ENCODE data around the gene NOX4.
"Not testable (repeated sequence)": the region's sequence is repeated elsewhere in the genome, so short reads cannot be mapped to it uniquely, and the experiment has no call there.

The NOX4 gene

GRCh38 chr11:89381094-89381493 is 110.1 kb downstream of the NOX4 start:
- Mint-ChIP-seq H3K9me3 (no peaks in the 10 kb centered on the region), H3K4me1 (ENCODE audit: low read depth) (peaks cover 2% of the 10 kb centered on the region)

GRCh38 chr11:89379976-89380771 is 111.0 kb downstream of the NOX4 start:
- not testable (repeated sequence) for H3K36me3 Mint-ChIP-seq (ENCODE audit: low read depth); H3K9me3 Mint-ChIP-seq; DNase-seq; H3K4me3 Mint-ChIP-seq; H3K4me1 Mint-ChIP-seq (ENCODE audit: low read depth); H3K27me3 Mint-ChIP-seq; H3K27ac Mint-ChIP-seq

More at GRCh38 chr11:89381094-89381493, 110.1 kb downstream of the NOX4 start:
- Mint-ChIP-seq H3K4me3 (no peak overlapping the region), H3K36me3 (ENCODE audit: low read depth) (no peaks in the 10 kb centered on the region), H3K27me3 (no peaks in the 10 kb centered on the region), H3K27ac (no peak overlapping the region)
- no peak for DNase-seq

GRCh38 chr11:89378986-89379385 is 112.2 kb downstream of the NOX4 start:
- H3K4me3 Mint-ChIP-seq; H3K27me3 Mint-ChIP-seq; H3K9me3 Mint-ChIP-seq; H3K27ac Mint-ChIP-seq; H3K36me3 Mint-ChIP-seq (ENCODE audit: low read depth); H3K4me1 Mint-ChIP-seq (ENCODE audit: low read depth); DNase-seq: not testable (repeated sequence)

- H3K27me3 Mint-ChIP-seq; H3K27ac Mint-ChIP-seq; DNase-seq; H3K4me3 Mint-ChIP-seq; H3K4me1 Mint-ChIP-seq (ENCODE audit: low read depth); H3K9me3 Mint-ChIP-seq; H3K36me3 Mint-ChIP-seq (ENCODE audit: low read depth): not testable (repeated sequence)
Measured at GRCh38 chr11:89369356-89369755, 121.8 kb downstream of the NOX4 start.

DNA sequence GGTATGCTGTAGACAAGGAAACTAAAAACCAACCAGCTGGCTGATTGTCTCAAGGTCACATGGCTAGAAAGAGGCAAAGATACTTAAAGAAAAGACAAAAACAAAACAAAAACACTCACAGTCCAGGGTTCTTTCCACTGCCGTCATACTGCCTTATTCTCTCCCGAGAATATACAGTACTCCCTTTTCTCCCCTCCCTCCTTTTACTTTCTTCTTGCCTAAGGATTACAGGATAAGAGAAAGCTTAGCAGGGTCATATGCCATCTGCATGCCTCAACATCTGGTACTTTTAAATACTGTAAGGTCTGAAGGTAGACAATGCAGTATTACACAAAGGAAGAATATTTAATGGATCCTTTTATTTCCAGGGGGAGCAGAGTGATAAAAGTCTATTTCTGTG is 126.3 kb downstream of the NOX4 start:
- not testable (repeated sequence) for H3K4me1 Mint-ChIP-seq (ENCODE audit: low read depth); H3K27ac Mint-ChIP-seq; H3K36me3 Mint-ChIP-seq (ENCODE audit: low read depth); H3K9me3 Mint-ChIP-seq; H3K27me3 Mint-ChIP-seq; DNase-seq; H3K4me3 Mint-ChIP-seq

- no peaks in the 10 kb centered on the region for H3K36me3 Mint-ChIP-seq (ENCODE audit: low read depth)
- no peaks in the 10 kb centered on the region for H3K9me3 Mint-ChIP-seq
- H3K27me3 Mint-ChIP-seq = no peaks in the 10 kb centered on the region
- no peaks in the 10 kb centered on the region for H3K4me1 Mint-ChIP-seq (ENCODE audit: low read depth)
- DNase-seq = no peak
- no peak overlapping the region for H3K4me3 Mint-ChIP-seq
- H3K27ac Mint-ChIP-seq = no peak overlapping the region
Measured at GRCh38 chr11:89361734-89362133, 129.4 kb downstream of the NOX4 start.

GRCh38 chr11:89359208-89359607 is 132.0 kb downstream of the NOX4 start:
- H3K36me3 Mint-ChIP-seq (ENCODE audit: low read depth); H3K9me3 Mint-ChIP-seq; H3K27me3 Mint-ChIP-seq; H3K4me3 Mint-ChIP-seq; DNase-seq; H3K4me1 Mint-ChIP-seq (ENCODE audit: low read depth); H3K27ac Mint-ChIP-seq: not testable (repeated sequence)

DNA sequence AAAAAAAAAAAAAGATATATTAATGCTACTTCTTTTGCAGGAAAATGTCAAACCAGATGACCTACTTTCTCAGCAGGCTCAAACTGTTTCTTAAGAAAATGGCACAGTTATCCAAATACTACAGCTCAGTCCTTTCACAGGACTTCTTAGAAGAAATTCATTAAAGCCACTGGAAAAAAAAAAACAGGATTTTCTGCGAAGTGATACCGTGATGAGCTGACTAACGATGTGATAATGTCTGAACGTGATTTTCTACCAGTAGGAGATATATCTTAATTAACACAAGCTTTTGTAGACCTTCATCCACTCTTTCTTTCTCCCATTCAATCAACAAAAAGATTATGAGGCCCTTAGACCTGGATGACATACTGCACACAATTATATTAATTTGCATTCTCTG is 132.4 kb downstream of the NOX4 start:
- DNase-seq = no peak
- H3K4me3 Mint-ChIP-seq = no peak overlapping the region
- no peaks in the 10 kb centered on the region for H3K4me1 Mint-ChIP-seq (ENCODE audit: low read depth)
- no peaks in the 10 kb centered on the region for H3K9me3 Mint-ChIP-seq
- H3K27ac Mint-ChIP-seq = no peak overlapping the region
- no peaks in the 10 kb centered on the region for H3K27me3 Mint-ChIP-seq
- no peaks in the 10 kb centered on the region for H3K36me3 Mint-ChIP-seq (ENCODE audit: low read depth)

DNA sequence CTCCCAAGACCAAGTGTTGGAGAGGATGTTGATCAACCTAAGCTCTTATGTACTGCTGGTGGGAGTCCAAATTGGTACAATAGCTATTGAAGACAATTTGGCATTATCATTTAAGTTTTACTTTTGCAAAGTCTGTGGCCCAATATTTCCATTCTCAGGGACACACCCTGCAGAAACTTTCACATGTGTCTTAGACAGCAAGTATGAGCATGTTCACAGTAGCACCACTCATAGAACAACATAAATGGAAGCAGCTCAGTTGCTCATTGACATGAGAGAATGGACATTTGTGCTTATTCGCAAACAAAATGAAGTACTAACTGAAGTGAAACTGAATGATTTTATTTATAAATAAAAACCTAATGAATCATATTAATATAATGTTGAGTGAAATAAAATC is 135.5 kb downstream of the NOX4 start:
- Mint-ChIP-seq H3K4me1 (ENCODE audit: low read depth) (no peaks in the 10 kb centered on the region), H3K36me3 (ENCODE audit: low read depth) (no peaks in the 10 kb centered on the region), H3K27me3 (no peaks in the 10 kb centered on the region), H3K27ac (no peak overlapping the region), H3K9me3 (no peaks in the 10 kb centered on the region), H3K4me3 (no peak overlapping the region)
- no peak for DNase-seq

GRCh38 chr11:89354513-89354912 is 136.7 kb downstream of the NOX4 start:
- not testable (repeated sequence) for H3K4me1 Mint-ChIP-seq (ENCODE audit: low read depth); H3K27ac Mint-ChIP-seq; H3K9me3 Mint-ChIP-seq; DNase-seq; H3K27me3 Mint-ChIP-seq; H3K36me3 Mint-ChIP-seq (ENCODE audit: low read depth); H3K4me3 Mint-ChIP-seq

DNA sequence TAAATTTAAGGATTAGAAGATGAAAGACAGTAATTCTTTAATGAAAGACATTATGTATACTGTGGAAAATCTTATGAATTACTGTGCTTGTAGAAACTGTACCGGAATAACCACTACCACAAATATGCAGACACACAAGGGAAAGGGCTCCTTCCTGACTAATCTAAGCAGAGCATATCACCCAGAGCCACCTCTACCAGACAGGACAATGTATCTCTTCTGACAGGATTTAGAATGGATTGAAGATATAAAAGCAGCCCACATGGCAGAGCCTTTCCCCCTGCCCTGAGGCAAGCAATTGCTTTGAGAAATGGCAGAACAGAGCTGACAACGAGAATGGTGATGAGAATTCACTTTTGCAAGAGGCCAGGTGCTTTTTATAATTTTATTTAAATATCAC is 144.1 kb downstream of the NOX4 start:
- no peaks in the 10 kb centered on the region for H3K9me3 Mint-ChIP-seq
- H3K4me1 Mint-ChIP-seq (ENCODE audit: low read depth) = no peaks in the 10 kb centered on the region
- H3K36me3 Mint-ChIP-seq (ENCODE audit: low read depth) = no peaks in the 10 kb centered on the region
- H3K27me3 Mint-ChIP-seq = no peaks in the 10 kb centered on the region
- DNase-seq = no peak
- H3K4me3 Mint-ChIP-seq = no peak overlapping the region
- H3K27ac Mint-ChIP-seq = no peak overlapping the region

- H3K4me3 Mint-ChIP-seq = no peak overlapping the region
- H3K9me3 Mint-ChIP-seq = no peaks in the 10 kb centered on the region
- no peak for DNase-seq
- no peaks in the 10 kb centered on the region for H3K36me3 Mint-ChIP-seq (ENCODE audit: low read depth)
- H3K27me3 Mint-ChIP-seq = no peaks in the 10 kb centered on the region
- H3K27ac Mint-ChIP-seq = no peak overlapping the region
- no peaks in the 10 kb centered on the region for H3K4me1 Mint-ChIP-seq (ENCODE audit: low read depth)
Measured at GRCh38 chr11:89346601-89347000, 144.6 kb downstream of the NOX4 start.

- H3K27ac Mint-ChIP-seq; H3K9me3 Mint-ChIP-seq; H3K27me3 Mint-ChIP-seq; DNase-seq; H3K4me3 Mint-ChIP-seq; H3K4me1 Mint-ChIP-seq (ENCODE audit: low read depth); H3K36me3 Mint-ChIP-seq (ENCODE audit: low read depth): not testable (repeated sequence)
Measured at GRCh38 chr11:89342880-89343572, 148.1 kb downstream of the NOX4 start.

DNA sequence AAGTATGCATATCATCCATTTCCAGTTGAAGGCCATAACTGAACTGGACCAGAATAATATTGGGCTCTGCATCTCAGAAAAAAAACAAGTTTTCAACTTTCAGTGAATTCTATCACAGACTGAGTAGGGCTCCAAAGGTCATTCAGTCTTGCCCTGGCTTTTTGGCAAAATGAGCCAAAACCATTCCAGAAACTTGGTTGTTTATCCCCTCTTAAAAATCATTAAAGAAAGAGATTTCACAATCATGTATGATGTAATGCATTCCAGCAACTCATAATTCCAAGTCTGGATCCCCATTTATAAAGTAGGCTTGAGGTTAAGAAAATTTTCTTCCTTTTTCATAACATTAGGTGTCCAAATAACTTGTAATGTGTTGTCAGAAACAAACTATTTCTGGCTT is 150.7 kb downstream of the NOX4 start:
- not testable (repeated sequence) for H3K36me3 Mint-ChIP-seq (ENCODE audit: low read depth); H3K4me1 Mint-ChIP-seq (ENCODE audit: low read depth); H3K27me3 Mint-ChIP-seq; H3K4me3 Mint-ChIP-seq; H3K27ac Mint-ChIP-seq; DNase-seq; H3K9me3 Mint-ChIP-seq

- H3K27ac Mint-ChIP-seq; H3K4me1 Mint-ChIP-seq (ENCODE audit: low read depth); H3K9me3 Mint-ChIP-seq; H3K27me3 Mint-ChIP-seq; H3K36me3 Mint-ChIP-seq (ENCODE audit: low read depth); DNase-seq; H3K4me3 Mint-ChIP-seq: not testable (repeated sequence)
Measured at GRCh38 chr11:89338073-89338472, 153.1 kb downstream of the NOX4 start.
